Measurements from ENCODE around the gene RBM10. TPM values are rescaled to one million over a fixed set of nuclear protein-coding genes. Genes with fewer than 3 reads are reported as not detected.

Gene RBM10
- total and polyA plus RNA-seq, 2 of the 13 experiments (the other 11 are each of a cell fraction or from before 2014, with no cell fraction given): 15.9 to 43.1 TPM

DNA sequence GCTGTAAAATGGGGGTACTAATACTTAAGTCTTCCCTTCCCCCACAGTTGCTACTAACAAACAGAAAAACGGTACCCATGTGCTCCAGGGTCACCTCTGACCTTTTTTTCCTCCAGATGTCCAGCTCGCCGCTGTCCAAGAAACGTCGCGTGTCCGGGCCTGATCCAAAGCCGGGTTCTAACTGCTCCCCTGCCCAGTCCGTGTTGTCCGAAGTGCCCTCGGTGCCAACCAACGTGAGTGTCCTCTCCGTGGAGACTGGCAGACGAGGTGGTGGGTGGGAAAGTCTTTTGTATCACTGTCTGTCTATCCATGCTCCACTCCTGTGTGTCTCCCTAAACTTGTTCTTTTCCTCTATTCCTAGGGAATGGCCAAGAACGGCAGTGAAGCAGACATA lies 53.7 kb downstream of the RBM10 start:
- DNase-seq (ENCODE audit: low spot score) (no peak), ATAC-seq (no peak), FAIRE-seq (no peak)
- peaks cover 44% of the 10 kb centered on the region for H3K79me2 ChIP-seq (ENCODE audit: insufficient read depth, low read length)
- ChIA-PET CTCF (ENCODE audit: low intra/inter-chr PET ratio, low total read pairs) (no interaction called here), POLR2A (no interaction called here)
- in situ Hi-C loops (cut with HindIII; ENCODE audit: extremely low pct_ligation_motif_present, low pct_unique_long_range_greater_than_20kb): no loop called here
- intact Hi-C loops (cut with micrococcal nuclease; ENCODE audit: unreplicated experiment): no loop called here
- H3K27me3 ChIP-seq (ENCODE audit: control insufficient read depth in 1 of 2, insufficient read depth in 2 of 2, low read length in 2 of 2): no peaks in the 10 kb centered on the region; a peak in 1 of 5 replicates
- no peak overlapping the region for H3K27ac ChIP-seq (ENCODE audit: extremely low read length, insufficient read depth, low read length)
- H4K20me1 ChIP-seq (ENCODE audit: insufficient read depth, low read length): peaks cover 8% of the 10 kb centered on the region
- H3K36me3 ChIP-seq (replicated peaks in 1 of 2; ENCODE audit: control insufficient read depth in 1 of 2, insufficient read depth in 2 of 2, low read length in 2 of 2): peaks cover 12 to 44% of the 10 kb centered on the region in 2 experiments
- H3K9ac ChIP-seq (ENCODE audit: insufficient read depth, low read depth, low read length): no peak overlapping the region
- H3K4me2 ChIP-seq (ENCODE audit: low read depth, low read length): no peak overlapping the region
- 94% methylated on average over 15 of the region's 15 CpGs for WGBS (ENCODE audit: low lambda C conversion rate)
- no TSS peak for BruUV-seq (replicated peaks)
- H3K4me1 ChIP-seq (ENCODE audit: insufficient read depth, low read length): peaks cover 75% of the 10 kb centered on the region
- no peak overlapping the region for H2AFZ ChIP-seq (ENCODE audit: low read length)
- no peaks in the 10 kb centered on the region for H3K9me3 ChIP-seq (ENCODE audit: low read length)
- TF ChIP-seq ZNF530 (CRISPR knock-in tag; IDR thresholded peaks at IDR 0.05; ENCODE audit: low read depth): no peak
- no peak for TF ChIP-seq HMG20A (CRISPR knock-in tag; IDR thresholded peaks at IDR 0.05; ENCODE audit: borderline replicate concordance)
- no peak for TF ChIP-seq ZNF652 (CRISPR knock-in tag; IDR thresholded peaks at IDR 0.05; ENCODE audit: borderline replicate concordance, low read depth)
- no peak for TF ChIP-seq KDM5B (CRISPR knock-in tag; IDR thresholded peaks at IDR 0.05; ENCODE audit: borderline replicate concordance)
- TF ChIP-seq ZNF614 (CRISPR knock-in tag; IDR thresholded peaks at IDR 0.05; ENCODE audit: borderline replicate concordance): no peak
- TF ChIP-seq ZNF142 (CRISPR knock-in tag; IDR thresholded peaks at IDR 0.05): no peak
- TF ChIP-seq, protein P1, sequence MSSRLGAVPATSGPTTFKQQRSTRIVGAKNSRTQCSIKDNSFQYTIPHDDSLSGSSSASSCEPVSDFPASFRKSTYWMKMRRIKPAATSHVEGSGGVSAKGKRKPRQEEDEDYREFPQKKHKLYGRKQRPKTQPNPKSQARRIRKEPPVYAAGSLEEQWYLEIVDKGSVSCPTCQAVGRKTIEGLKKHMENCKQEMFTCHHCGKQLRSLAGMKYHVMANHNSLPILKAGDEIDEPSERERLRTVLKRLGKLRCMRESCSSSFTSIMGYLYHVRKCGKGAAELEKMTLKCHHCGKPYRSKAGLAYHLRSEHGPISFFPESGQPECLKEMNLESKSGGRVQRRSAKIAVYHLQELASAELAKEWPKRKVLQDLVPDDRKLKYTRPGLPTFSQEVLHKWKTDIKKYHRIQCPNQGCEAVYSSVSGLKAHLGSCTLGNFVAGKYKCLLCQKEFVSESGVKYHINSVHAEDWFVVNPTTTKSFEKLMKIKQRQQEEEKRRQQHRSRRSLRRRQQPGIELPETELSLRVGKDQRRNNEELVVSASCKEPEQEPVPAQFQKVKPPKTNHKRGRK (CRISPR knock-in tag; IDR thresholded peaks at IDR 0.05): no peak
- TF ChIP-seq ZNF460 (CRISPR knock-in tag; IDR thresholded peaks at IDR 0.05; ENCODE audit: borderline replicate concordance): no peak
- no peak overlapping the region for H3K4me3 ChIP-seq (replicated peaks in 1 of 3; ENCODE audit: insufficient read depth in 1 of 3, low read depth in 2 of 3, low read length in 3 of 3)

Measured in HepG2 (cell line).